NCI-H82 treated with DMSO at 0.1 percent for 48 hours (cell line): ENCODE results near the gene KRTAP5-11.
"Not testable (repeated sequence)": the region's sequence is repeated elsewhere in the genome, so short reads cannot be mapped to it uniquely, and the experiment has no call there.

ENCODE experiments used
- DNase-seq: peaks from one replicate; lab custom pipeline; 2025; ENCODE audit not compliant: unreplicated experiment; lab: John Stamatoyannopoulos, UW

KRTAP5-11 gene, protein sequence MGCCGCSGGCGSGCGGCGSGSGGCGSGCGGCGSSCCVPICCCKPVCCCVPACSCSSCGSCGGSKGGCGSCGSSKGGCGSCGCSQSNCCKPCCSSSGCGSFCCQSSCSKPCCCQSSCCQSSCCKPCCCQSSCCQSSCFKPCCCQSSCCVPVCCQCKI

DNA sequence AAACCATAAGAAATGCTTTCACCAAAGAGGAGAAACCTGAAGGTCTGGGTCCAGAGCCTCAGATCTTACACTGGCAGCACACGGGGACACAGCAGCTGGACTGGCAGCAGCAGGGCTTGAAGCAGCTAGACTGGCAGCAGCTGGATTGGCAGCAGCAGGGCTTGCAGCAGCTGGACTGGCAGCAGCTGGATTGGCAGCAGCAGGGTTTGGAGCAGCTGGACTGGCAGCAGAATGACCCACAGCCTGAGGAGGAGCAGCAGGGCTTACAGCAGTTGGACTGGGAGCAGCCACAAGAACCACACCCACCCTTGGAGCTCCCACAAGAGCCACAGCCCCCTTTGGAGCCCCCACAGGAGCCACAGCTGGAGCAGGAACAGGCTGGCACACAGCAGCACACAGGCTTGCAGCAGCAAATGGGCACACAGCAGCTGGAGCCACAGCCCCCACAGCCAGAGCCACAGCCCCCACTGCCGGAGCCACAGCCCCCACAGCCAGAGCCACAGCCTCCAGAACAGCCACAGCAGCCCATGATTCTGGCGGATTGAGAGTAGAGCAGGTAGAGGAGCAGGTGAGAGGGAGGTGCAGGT is at the start of gene KRTAP5-11:
KRTAP5-11 (minus strand) TSS at position 567 of the 587 bp plus-strand sequence; CDS start at position 529, 38 bp downstream.
- no peak for DNase-seq

DNA sequence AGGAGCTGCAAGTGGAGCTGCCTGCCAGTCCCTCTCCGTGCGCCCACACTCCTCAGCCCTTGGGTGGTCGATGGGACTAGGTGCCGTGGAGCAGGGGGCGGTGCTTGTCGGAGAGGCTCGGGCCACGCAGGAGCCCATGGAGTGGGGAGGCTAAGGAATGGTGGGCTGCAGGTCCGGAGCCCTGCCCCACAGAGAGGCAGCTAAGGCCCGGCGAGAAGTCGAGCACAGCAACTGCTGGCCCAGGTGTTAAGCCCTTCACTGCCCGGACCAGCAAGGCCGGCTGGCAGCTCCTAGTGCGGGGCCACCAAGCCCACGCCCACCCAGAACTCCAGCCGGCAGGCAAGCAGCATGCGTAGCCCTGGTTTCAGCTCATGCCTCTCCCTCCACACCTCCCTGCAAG is 48.9 kb upstream of the KRTAP5-11 start:
- not testable (repeated sequence) for DNase-seq

DNA sequence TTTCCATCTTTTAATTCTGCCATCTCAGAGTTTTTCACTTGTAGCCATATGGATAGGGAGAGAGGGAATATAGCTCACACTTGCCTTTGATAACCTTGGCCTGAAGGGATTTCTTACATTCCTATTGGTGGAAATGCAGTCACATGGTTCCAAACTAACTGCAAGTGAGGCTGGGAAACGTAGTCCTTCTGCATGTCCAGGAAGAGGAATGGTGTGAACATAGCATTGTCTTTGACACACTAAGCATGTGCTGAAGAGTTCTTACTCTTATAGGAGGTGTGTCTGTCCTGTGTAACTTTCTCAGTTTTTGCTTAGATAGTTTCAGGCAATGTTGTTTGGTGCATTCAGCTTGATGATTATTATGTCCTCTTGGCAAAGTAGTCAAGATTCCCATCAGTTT is 47.4 kb upstream of the KRTAP5-11 start:
- not testable (repeated sequence) for DNase-seq

DNA sequence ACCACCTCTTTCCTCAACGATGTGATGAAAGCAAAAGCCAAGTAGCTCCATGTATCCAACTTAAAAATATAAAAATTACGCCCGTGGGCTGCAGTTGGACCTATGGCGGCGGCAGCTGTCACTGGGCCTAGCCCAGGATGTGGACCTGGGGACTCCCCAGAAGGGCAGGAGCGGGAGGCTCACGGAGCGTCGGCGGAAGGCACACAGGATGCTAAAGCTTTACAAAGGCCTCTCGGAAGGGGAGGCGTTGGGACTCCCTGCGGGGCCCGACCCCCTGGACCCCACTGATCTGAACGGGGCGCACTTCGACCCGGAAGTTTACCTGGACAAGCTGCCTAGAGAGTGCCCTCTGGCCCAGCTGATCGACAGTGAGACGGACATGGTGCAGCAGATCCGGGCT is 46.3 kb upstream of the KRTAP5-11 start:
- DNase-seq: not testable (repeated sequence)

DNA sequence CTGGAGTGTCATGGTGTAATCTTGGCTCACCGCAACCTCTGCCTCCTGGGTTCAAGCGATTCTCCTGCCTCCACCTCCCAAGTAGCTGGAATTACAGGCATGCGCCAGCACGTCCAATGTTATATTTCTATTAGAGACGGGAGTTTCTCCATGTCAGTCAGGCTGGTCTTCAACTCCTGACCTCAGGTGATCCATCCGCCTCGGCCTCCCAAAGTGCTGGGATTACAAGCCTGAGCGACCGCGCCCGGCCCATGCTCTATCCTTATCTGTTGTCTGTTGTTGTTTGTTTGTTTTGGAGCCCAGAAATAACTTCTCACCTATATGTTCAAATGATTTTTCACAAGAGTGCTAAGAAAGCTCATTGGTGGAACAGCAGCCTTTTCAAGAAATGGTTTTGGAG is 40.6 kb upstream of the KRTAP5-11 start:
- not testable (repeated sequence) for DNase-seq

DNA sequence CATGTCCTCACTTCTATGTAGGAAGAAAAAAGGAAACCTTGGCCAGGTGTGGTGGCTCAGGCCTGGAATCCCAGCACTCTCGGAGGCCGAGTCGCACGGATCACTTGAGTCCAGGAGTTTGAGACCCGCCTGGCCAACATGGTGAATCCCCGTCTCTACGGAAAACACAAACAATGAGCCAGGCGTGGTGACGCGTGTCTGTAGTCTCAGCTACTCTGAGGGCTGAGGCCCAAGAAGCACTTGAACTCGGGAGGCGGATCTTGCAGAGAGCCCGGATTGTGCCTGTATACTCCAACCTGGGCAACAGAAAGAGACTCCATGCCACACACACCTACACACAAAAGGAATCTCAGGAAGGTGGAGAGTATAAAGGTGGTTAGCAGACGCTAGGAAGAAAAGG is 39.9 kb upstream of the KRTAP5-11 start:
- DNase-seq: not testable (repeated sequence)

DNA sequence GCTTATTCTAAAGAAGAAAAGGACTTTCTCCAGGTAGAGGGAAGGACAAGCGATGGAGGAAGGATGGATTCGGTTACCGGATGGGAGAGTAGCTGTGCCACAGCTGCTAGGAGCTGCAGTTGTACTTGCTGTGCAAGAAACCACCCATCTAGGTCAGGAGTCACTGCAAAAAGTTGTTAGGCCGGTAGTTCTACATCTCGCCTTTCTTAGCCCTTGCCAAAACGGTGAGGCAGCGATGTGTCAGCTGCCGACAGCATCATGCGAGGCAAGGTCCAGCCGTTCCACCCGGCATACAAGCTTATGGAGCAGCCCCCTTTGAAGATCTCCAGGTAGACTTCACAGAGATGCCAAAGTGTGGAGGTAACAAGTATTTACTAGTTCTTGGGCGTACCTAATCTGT is 32.3 kb upstream of the KRTAP5-11 start:
- not testable (repeated sequence) for DNase-seq

DNA sequence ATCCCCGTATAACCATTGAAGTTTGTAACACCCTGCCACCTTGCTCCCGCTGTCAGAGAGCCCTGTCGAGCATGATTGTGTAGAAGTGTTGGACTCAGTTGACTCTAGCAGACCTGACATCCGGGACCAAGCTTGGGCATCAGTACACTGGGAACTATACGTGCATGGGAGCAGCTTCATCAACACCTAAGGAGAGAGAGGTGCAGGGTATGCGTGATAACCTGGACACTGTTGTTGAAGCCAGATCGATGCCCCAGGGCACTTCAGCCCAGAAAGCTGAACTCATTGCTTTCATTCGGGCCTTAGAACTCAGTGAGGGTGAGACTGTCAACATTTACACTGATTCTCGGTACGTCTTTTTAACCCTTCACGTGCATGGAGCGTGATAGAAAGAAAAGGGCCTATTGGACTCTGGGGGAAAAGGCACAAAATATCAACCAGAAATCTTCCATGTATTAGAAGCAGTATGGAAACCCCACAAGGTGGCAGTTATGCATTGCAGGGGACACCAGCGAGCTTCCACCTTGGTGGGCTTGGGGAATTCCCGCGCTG is 31.8 kb upstream of the KRTAP5-11 start:
- DNase-seq: not testable (repeated sequence)

DNA sequence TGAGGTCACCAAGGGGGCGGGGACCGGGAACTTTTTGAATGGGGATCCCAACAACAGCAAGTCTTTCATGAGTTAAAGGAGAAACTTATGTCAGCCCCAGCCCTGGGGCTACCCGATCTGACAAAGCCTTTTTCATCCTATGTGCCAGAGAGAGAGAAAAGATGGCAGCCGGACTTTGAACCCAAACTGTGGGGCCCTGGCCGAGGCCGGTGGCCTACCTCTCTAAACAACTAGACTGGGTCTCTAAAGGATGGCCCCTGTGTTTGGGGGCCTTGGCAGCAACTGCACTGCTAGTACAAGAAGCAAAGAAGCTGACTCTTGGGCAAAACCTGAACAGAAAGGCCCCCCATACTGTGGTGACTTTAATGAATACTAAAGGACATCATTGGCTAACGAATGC is 31.3 kb upstream of the KRTAP5-11 start:
- DNase-seq: not testable (repeated sequence)

DNA sequence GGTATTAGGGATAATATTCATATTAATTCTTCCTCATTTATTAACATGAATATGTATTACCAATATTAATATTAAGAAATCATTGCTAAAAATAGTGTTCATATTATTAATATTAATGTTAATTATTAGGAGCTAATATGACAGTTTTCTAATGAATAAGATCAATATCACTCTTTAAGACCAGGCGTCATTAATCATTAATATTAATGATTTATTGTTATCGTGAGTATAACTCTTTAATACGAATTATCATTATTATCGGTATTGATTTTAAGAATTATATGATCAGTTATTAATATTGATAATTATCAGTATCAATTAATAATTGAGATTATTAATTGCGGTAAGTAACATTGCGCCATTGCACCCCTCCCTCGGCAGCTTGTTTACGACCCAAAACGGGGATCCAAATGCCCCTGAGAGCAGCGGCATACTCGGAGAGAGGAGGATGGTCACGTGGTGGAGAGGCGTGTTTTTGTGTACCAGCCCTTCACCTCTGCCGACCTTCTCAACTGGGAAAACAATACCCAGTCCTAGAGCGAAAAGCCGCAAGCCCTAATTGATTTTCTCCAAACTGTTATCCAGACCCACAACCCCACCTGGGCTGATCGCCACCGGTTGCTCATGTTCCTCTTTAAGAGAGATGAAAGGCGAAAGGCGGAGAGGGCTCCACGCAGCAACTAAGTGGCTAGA is 28.7 kb upstream of the KRTAP5-11 start:
- DNase-seq: not testable (repeated sequence)

DNA sequence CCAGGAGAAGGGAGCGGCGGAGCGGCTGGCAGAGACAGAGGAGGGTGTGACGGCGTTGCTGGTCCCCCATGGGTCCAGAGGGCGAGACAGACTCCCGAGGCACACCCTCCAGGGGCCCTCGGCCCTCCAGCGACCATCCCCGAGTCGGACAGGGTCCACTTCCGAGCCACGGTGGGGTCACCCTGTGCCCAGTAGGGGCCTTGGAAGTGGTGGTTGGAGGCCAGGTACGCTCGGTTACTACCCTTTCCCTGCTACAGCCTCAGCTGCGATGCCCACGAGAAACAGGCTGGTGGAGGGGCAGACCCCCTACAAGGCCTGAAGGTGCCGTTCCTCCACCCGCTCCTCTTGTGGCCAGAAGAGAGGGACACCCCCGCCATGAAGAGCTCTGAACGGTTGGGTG is 25.6 kb upstream of the KRTAP5-11 start:
- not testable (repeated sequence) for DNase-seq

DNA sequence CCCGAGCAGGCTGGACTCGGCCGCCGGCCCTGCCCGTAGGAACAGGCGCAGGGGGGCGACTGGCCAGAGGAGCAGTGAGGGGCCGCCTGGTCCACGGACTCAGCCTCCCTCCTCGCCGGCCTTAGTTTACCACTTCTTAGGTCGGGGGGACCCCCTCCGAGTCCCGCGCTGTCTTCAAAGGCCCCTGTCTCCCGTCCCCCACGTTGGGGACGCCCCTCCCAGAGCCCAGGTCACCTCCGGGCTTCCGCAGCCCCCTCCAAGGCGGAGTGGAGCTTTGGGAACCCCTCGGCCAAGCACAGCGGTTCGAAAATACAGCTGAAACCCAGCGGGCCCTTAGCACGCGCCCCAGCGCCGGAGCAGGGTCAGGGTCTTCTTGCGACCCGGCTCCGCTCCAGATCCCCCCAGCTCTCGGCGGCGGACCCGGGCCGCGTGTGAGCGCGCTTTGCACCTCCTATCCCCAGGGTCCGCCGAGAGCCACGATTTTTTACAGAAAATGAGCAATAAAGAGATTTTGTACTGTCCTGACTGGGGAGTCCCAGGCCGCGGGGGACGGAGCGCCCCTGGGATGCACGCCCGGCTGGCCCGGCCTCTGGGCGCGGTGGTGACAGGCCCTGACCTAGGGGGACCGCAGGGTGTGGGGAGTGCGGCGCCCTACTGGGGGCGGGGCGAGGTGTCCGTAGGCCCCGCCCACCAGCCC is 25.0 kb upstream of the KRTAP5-11 start:
- not testable (repeated sequence) for DNase-seq

DNA sequence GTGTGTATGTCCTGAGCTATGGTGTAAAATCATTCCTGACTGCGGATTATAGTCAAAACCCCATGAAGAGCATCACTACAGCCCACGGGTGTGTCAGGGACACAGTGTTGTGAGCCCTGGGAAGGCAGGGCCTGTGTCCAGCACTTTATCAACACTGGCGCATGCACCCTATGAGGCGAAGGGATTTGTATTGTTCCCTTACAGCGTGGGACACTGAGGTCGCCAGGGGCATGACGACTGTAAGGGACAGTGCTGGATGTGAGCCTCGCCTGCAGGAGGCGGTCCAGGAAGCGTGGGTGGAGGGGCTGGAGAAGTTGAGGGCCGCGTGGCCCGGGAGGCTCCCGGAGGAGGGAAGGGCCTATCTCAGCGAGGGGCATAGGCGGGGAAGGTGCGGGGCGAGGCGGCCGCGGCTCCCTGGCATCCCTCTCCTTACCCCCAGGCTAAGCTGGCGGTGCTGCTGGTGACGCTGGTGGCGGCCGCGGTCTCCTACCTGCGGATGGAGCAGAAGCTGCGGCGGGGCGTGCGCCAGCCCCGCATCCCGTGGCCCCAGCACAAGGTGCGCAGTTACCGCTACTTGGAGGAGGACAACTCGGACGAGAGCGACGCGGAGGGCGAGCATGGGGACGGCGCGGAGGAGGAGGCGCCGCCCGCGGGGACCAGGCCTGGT is 24.3 kb upstream of the KRTAP5-11 start:
- not testable (repeated sequence) for DNase-seq

DNA sequence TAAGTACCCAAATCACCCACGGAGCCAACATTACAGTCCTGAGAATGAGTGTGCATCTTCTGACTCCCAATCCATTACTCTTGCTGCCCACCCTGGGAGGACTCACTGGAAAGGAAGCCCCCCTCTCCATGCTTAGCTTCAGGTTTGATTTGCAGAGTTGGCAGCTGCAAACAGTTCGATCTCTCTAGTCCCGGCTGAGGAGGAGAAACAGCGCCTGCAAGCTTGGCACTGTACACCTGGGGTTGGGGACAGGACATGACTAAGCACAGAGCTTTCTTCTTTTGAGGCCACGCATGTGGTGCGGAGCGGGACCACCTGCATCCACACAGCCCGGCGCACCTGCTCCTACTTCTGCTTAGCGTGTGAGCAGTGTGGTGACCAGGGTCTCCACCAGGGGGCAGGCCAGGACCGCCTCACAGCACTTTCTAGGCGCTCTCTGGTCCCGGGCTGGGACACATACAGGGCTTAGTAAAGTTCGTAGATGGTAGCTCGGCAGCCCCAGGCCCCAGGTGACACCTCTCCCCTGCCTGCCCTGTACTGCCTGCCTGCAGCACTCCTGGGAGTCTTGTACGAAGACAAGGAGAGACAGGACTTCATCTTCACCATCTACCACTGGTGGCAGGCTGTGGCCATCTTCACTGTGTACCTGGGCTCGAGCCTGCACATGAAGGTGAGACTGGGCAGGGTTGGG is 22.3 kb upstream of the KRTAP5-11 start:
- not testable (repeated sequence) for DNase-seq

DNA sequence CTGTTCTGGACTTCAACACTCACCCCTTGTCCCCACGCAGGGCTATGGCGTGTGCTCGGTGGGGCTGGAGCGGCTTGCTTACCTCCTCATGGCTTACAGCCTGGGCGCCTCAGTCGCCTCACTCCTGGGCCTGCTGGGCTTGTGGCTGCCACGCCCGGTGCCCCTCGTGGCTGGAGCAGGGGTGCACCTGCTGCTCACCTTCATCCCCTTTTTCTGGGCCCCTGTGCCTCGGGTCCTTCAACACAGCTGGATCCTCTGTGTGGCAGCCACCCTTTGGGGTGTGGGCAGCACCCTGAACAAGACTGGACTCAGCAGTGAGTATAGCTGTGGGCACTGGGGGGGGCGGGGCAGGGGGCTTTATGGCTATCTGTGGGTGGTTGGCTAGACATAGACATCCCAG is 20.5 kb upstream of the KRTAP5-11 start:
- not testable (repeated sequence) for DNase-seq

DNA sequence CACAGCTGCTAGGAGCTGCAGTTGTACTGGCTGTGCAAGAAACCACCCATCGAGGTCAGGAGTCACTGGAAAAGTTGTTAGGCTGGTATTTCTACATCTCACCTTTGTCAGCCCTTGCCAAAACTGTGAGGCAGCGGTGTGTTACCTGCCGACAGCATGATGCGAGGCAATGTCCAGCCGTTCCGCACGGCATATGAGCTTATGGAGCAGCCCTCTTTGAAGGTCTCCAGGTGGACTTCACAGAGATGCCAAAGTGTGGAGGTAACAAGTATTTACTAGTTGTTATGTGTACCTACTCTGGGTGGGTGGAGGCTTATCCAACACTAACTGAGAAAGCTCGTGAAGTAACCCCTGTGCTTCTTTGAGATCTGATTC is 6.9 kb upstream of the KRTAP5-11 start:
- DNase-seq: not testable (repeated sequence)

DNA sequence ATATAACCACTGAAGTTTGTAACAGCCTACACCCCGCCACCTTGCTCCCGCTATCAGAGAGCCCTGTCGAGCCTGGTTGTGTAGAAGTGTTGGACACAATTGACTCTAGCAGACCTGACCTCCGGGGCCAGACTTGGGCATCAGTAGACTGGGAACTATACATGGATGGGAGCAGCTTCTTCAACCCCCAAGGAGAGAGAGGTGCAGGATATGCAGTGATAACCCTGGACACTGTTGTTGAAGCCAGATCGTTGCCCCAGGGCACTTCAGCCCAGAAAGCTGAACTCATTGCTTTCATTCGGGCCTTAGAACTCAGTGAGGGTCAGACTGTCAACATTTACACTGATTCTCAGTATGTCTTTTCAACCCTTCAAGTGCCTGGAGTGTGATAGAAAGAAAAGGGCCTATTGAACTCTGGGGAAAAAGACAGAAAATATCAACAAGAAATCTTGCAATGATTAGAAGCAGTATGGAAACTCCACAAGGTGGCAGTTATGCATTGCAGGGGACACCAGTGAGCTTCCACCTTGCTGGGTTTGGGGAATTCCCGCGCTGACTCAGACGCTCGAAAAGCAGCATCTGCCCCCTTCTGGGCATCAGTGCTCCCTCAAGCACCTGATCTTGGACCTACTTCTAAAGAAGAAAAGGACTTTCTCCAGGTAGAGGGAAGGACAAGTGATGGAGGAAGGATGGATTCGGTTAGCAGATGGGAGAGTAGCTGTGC is 6.3 kb upstream of the KRTAP5-11 start:
- DNase-seq: not testable (repeated sequence)

DNA sequence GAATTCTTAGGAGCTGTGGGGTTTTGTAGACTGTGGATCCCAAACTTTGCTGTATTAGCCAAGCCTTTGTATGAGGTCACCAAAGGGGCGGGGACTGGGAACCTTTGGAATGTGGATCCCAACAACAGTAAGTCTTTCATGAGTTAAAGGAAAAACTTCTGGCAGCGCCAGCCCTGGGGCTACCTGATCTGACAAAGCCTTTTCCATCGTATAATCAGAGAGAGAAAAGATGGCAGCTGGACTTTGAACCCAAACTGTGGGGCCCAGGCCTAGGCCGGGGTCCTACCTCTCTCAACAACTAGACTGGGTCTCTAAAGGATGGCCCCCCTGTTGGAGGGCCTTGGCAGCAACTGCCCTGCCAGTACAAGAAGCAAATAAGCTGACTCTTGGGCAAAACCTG is 5.6 kb upstream of the KRTAP5-11 start:
- not testable (repeated sequence) for DNase-seq

DNA sequence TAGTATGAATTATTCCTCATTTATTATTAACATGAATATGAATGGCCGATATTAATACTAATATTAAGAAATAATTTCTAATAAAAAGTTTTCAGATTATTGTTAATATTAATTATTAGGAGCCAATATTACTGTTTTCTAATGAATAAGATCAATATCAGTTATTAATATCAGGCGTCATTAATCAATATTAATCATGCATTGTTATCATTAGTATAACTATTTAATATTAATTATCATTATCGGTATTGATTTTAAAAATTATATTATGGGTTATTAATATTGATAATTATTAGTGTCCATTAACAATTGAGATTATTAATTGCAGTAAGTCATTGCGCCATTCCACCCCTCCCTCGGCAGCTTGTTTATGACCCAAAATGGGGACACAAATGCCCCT is 3.0 kb upstream of the KRTAP5-11 start:
- DNase-seq: not testable (repeated sequence)

DNA sequence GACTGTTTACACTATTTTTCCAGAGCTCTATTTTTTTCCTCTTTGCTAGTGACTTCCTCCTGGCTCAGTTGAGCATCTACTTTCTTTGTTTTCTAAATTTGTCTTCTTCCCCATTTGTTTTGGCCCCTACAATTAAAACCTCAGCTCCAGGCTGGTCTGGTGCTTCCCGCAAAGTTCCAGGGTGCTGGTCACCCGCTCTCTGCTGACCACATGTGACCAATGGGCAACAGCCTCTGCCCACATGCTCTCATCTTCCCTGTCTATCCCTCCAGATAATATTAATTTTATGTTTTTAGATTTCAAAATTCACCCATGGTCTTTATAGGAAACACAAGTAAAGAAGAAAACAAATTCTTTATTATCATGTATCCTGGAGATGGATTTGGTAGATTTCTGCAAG is 294 bp upstream of the KRTAP5-11 start:
- DNase-seq: not testable (repeated sequence)
